ENCODE results near the gene CDK15.

CDK15 gene

GRCh38 chr2:201859949-201860348, 53.6 kb downstream of the CDK15 start:
- no peak for TF ChIP-seq GATA3 (IDR thresholded peaks at IDR 0.05; ENCODE audit: low read depth, low read length)
- TF ChIP-seq GATA2 (IDR thresholded peaks at IDR 0.05; ENCODE audit: low read depth, low read length): no peak

- no peak for TF ChIP-seq GATA3 (IDR thresholded peaks at IDR 0.05; ENCODE audit: low read depth, low read length)
- TF ChIP-seq GATA2 (IDR thresholded peaks at IDR 0.05; ENCODE audit: low read depth, low read length): no peak
Measured at GRCh38 chr2:201860636-201861066, 54.3 kb downstream of the CDK15 start.

- no peak for TF ChIP-seq GATA3 (IDR thresholded peaks at IDR 0.05; ENCODE audit: low read depth, low read length)
- no peak for TF ChIP-seq GATA2 (IDR thresholded peaks at IDR 0.05; ENCODE audit: low read depth, low read length)
Measured at GRCh38 chr2:201862843-201863242, 56.5 kb downstream of the CDK15 start.

GRCh38 chr2:201866643-201867473, 60.5 kb downstream of the CDK15 start:
- TF ChIP-seq GATA3 (IDR thresholded peaks at IDR 0.05; ENCODE audit: low read depth, low read length): no peak
- TF ChIP-seq GATA2 (IDR thresholded peaks at IDR 0.05; ENCODE audit: low read depth, low read length): no peak

- no peak for TF ChIP-seq GATA2 (IDR thresholded peaks at IDR 0.05; ENCODE audit: low read depth, low read length)
- TF ChIP-seq GATA3 (IDR thresholded peaks at IDR 0.05; ENCODE audit: low read depth, low read length): no peak
Measured at GRCh38 chr2:201871471-201871870, 65.1 kb downstream of the CDK15 start.

- TF ChIP-seq GATA3 (IDR thresholded peaks at IDR 0.05; ENCODE audit: low read depth, low read length) (no peak), GATA2 (IDR thresholded peaks at IDR 0.05; ENCODE audit: low read depth, low read length) (no peak)
Measured at GRCh38 chr2:201872591-201872990, 66.3 kb downstream of the CDK15 start.

- TF ChIP-seq GATA2 (IDR thresholded peaks at IDR 0.05; ENCODE audit: low read depth, low read length) (no peak), GATA3 (IDR thresholded peaks at IDR 0.05; ENCODE audit: low read depth, low read length) (no peak)
Measured at GRCh38 chr2:201879996-201880395, 73.7 kb downstream of the CDK15 start.

GRCh38 chr2:201880579-201880978, 74.2 kb downstream of the CDK15 start:
- TF ChIP-seq GATA3 (IDR thresholded peaks at IDR 0.05; ENCODE audit: low read depth, low read length): no peak
- TF ChIP-seq GATA2 (IDR thresholded peaks at IDR 0.05; ENCODE audit: low read depth, low read length): no peak

- no peak for TF ChIP-seq GATA2 (IDR thresholded peaks at IDR 0.05; ENCODE audit: low read depth, low read length)
- TF ChIP-seq GATA3 (IDR thresholded peaks at IDR 0.05; ENCODE audit: low read depth, low read length): no peak
Measured at GRCh38 chr2:201880993-201881611, 74.8 kb downstream of the CDK15 start.

GRCh38 chr2:201881741-201882140, 75.4 kb downstream of the CDK15 start:
- TF ChIP-seq GATA3 (IDR thresholded peaks at IDR 0.05; ENCODE audit: low read depth, low read length) (no peak), GATA2 (IDR thresholded peaks at IDR 0.05; ENCODE audit: low read depth, low read length) (no peak)

- TF ChIP-seq GATA3 (IDR thresholded peaks at IDR 0.05; ENCODE audit: low read depth, low read length) (peak; percentile 89), GATA2 (IDR thresholded peaks at IDR 0.05; ENCODE audit: low read depth, low read length) (peak; percentile 98)
Measured at GRCh38 chr2:201882353-201883090, 76.2 kb downstream of the CDK15 start.

- TF ChIP-seq GATA3 (IDR thresholded peaks at IDR 0.05; ENCODE audit: low read depth, low read length) (no peak), GATA2 (IDR thresholded peaks at IDR 0.05; ENCODE audit: low read depth, low read length) (no peak)
Measured at GRCh38 chr2:201883606-201884369, 77.5 kb downstream of the CDK15 start.

GRCh38 chr2:201886504-201886903, 80.2 kb downstream of the CDK15 start:
- TF ChIP-seq GATA3 (IDR thresholded peaks at IDR 0.05; ENCODE audit: low read depth, low read length): no peak
- TF ChIP-seq GATA2 (IDR thresholded peaks at IDR 0.05; ENCODE audit: low read depth, low read length): no peak
